Retinal pigment epithelial cell (primary cell): ENCODE data around the gene SND1.

Experiments used
- DNase-seq: peaks from one replicate; pipeline ENCODE4 v3.0.0-alpha.2; 2010; ENCODE audit warnings: low read depth
- H3K4me3 ChIP-seq: 2 replicates; pipeline ENCODE4 v1.5.1; 2011; ENCODE audit warnings: mild to moderate bottlenecking, low read length, control low read depth, moderate library complexity
- TF ChIP-seq, protein P1 (sequence below): conservative IDR thresholded peaks from 2 replicates; pipeline ENCODE4 v1.5.1; 2011; ENCODE audit warnings: low read depth, low read length, control low read depth, inconsistent platforms

The SND1 gene

DNA sequence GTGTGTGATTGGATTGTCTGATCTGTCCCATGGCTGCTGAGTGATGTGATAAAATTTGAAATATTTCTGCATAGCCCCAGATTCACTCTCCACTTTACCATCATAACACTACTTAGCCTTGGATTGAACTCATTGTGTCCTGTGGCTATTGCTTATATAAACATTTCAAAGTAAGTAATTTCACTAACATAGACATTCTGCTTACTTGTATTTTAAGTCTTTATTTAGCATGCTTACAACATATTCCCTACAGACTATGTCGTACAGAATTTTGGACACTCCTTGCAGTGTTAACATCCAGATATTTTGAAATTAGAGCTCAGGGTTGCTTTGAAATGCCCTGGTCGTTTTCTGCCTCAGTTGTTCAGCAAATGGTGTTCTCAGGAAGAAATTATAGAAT, 261.7 kb downstream of the SND1 start:
- DNase-seq: no peak
- H3K4me3 ChIP-seq: no peak overlapping the region
- TF ChIP-seq, protein P1, sequence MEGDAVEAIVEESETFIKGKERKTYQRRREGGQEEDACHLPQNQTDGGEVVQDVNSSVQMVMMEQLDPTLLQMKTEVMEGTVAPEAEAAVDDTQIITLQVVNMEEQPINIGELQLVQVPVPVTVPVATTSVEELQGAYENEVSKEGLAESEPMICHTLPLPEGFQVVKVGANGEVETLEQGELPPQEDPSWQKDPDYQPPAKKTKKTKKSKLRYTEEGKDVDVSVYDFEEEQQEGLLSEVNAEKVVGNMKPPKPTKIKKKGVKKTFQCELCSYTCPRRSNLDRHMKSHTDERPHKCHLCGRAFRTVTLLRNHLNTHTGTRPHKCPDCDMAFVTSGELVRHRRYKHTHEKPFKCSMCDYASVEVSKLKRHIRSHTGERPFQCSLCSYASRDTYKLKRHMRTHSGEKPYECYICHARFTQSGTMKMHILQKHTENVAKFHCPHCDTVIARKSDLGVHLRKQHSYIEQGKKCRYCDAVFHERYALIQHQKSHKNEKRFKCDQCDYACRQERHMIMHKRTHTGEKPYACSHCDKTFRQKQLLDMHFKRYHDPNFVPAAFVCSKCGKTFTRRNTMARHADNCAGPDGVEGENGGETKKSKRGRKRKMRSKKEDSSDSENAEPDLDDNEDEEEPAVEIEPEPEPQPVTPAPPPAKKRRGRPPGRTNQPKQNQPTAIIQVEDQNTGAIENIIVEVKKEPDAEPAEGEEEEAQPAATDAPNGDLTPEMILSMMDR: no peak

DNA sequence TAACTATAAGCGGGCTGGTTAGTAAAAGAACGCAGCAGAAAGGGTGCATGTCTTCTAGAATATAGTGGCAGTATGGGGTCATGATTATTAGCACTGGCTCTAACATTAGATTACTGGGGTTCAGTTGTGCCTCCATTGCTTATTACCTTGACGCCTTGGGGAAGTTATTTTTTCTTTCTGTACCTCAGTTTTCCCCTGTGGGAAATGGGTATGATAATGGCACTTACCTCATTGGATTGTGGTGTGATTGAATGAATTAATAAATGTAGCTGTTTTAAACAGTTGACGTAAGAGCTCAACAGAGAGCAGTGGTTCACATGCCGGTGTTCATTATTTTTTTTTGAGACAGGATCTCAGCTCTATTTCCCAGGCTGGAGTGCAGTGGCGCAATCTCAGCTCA, 262.7 kb downstream of the SND1 start:
- no peak for DNase-seq
- no peak overlapping the region for H3K4me3 ChIP-seq
- TF ChIP-seq, protein P1: no peak

DNA sequence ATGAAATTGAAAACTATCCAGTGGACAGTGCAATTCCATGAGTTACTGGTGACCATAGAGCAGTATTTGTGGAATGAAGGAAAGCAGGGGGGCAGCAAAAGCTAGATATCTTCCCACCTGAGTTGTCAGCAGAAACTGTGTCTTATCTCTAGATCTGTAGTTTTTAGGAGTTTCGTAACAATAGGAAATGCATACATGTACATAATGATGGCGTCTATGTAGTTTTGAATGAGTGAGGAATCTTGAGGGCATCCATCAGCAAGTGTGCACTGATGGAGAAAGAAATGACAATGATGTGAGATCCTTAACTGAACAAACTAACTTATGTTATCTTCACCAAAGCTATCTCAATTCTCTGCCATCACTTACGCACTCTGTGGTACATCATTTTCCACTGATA, 264.7 kb downstream of the SND1 start:
- TF ChIP-seq, protein P1: no peak
- DNase-seq: no peak
- H3K4me3 ChIP-seq: no peak overlapping the region

DNA sequence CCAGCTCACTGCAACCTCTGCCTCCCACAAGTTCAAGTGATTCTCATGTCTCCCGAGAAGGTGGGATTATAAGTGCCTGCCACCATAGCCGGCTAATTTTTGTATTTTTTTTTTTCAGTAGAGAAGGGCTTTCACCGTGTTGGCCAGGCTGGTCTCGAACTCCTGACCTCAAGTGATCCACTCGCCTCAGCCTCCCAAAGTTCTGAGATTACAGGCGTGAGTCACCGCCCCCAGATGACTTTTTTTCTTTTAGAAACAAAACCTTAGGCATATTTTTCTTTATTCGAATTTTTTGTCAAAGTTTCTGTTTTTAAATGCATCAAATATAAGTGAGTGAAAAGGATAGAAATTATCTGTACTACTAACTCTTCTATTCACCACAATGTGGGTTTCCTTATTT, 266.1 kb downstream of the SND1 start:
- no peak for DNase-seq
- H3K4me3 ChIP-seq: no peak overlapping the region
- TF ChIP-seq, protein P1: no peak

DNA sequence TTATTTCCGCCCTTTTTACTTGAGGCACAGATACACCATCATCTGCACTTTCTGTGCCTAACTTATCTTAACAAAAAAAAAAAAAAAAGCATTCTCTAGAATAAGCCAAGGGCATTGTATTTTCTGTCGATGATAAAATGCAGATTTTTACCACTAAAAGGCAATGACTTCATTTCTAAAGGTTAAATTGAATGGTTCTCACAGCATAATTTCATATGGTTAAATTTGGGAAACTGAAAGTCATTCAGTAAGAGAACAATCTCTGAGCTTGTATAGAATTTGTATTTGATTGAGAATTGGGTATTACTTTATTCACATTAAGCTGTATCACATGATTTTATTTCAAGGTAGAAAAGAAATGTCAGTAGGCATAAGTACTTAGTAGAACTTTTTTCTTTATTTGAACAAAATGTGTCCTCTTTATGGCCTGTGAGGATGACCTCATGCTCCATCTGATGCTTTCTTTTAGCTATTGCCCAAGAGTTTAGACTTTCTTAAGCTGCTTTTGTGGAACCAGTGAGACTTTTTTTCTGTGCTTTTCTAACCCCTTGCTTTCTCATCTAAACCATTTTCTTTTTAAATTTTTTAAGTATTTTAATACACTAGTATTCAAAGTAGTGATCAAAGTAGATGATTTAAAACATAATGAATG, 268.9 kb downstream of the SND1 start:
- no peak overlapping the region for H3K4me3 ChIP-seq
- DNase-seq: no peak
- TF ChIP-seq, protein P1: no peak

DNA sequence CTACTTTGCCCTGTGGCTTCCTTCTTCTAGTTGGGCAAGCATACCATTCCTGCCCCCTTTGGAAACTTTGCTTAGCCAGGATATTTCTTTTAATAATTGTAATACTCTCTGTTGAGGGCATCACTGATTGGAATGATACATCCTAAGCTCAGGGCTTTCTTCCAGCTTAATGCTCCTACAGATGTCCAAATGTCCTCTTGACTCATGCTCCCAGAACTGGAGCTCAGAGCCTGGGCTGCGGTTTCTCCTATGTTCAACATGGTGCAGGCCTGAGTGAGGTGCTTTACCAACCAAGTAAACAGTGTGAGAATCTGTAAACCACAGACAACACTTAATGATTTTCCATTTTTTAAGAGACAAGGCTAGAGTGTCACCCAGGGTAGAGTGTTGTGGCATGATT, 270.7 kb downstream of the SND1 start:
- H3K4me3 ChIP-seq: no peak overlapping the region
- TF ChIP-seq, protein P1: no peak
- no peak for DNase-seq

DNA sequence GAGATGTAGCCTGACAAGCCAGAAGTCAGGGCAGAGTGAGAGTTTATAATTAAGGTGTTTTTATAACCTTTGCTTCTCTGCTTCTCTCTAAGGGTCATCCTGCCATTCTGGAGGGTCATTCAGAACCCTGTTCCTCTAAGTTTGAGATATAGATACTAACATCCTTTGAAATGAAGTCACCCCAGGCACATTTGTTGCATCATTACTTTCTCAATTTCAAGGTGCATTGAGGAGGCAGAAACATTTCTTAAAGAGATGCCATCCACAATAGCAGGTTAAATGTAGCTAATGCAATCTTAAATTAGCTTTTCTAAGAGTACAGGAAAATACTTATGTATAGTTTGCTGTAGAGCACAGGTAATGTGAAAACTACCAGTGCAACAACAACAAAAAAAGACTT, 272.9 kb downstream of the SND1 start:
- TF ChIP-seq, protein P1: no peak
- no peak for DNase-seq
- no peak overlapping the region for H3K4me3 ChIP-seq
